Kidney epithelial cell (primary cell): Measurements from ENCODE around the gene ELSPBP1. TPM values are rescaled to one million over a fixed set of nuclear protein-coding genes. Genes with fewer than 3 reads are reported as not detected.

ENCODE experiments used
- DNase-seq: peaks from one replicate; pipeline ENCODE4 v3.0.0-alpha.2; 2010; ENCODE audit warnings: low read depth
- H3K27me3 ChIP-seq: 2 replicates; pipeline ENCODE4 v1.6.0; 2011; ENCODE audit warnings: low read length; ENCODE audit not compliant: control insufficient read depth, insufficient read depth
- H3K36me3 ChIP-seq: 2 replicates; pipeline ENCODE4 v1.5.1; 2011; ENCODE audit warnings: low read length; ENCODE audit not compliant: control insufficient read depth, insufficient read depth
- H3K4me3 ChIP-seq: 2 replicates; pipeline ENCODE4 v1.5.1; 2011; ENCODE audit warnings: low read depth, mild to moderate bottlenecking, control low read depth, low read length
- total RNA-seq: library from RNA; depleted of rRNA; stranded (reverse); fragments of >200 nt; gene quantifications from 2 replicates; pipeline ENCODE4 v1.2.3, GENCODE V29; 2015
- TF ChIP-seq, protein P1 (sequence below): IDR thresholded peaks from 2 replicates; pipeline ENCODE4 v1.5.1; 2011; ENCODE audit warnings: mild to moderate bottlenecking, moderate library complexity, low read length, control low read depth, inconsistent platforms; ENCODE audit not compliant: insufficient read depth, poor library complexity, severe bottlenecking

Gene ELSPBP1
- total RNA-seq, 1 donor from 2014 or later, result not detected

DNA sequence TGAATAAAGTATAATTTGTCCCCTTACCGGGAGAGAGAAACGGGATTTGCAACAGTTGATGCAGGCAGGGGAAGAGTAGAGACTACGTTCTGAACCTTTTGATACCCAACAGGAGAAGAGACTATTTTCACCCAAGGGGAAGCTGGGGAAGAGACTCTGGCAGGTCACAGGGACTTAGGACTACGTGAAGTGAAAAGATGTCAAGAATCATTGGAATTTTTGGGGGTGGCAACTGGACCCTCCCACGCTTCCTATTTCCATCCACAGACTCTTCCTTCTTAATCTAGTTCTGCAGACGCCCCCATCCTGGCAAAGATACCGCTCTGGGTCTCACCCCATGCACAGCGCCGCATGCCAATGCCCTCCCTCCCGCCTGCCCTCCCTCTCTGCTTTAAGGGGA, 35.6 kb downstream of the ELSPBP1 start:
- H3K27me3 ChIP-seq, result no peaks in the 10 kb centered on the region
- no peak overlapping the region for H3K4me3 ChIP-seq
- DNase-seq, result no peak
- TF ChIP-seq, protein P1, sequence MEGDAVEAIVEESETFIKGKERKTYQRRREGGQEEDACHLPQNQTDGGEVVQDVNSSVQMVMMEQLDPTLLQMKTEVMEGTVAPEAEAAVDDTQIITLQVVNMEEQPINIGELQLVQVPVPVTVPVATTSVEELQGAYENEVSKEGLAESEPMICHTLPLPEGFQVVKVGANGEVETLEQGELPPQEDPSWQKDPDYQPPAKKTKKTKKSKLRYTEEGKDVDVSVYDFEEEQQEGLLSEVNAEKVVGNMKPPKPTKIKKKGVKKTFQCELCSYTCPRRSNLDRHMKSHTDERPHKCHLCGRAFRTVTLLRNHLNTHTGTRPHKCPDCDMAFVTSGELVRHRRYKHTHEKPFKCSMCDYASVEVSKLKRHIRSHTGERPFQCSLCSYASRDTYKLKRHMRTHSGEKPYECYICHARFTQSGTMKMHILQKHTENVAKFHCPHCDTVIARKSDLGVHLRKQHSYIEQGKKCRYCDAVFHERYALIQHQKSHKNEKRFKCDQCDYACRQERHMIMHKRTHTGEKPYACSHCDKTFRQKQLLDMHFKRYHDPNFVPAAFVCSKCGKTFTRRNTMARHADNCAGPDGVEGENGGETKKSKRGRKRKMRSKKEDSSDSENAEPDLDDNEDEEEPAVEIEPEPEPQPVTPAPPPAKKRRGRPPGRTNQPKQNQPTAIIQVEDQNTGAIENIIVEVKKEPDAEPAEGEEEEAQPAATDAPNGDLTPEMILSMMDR, result no peak
- H3K36me3 ChIP-seq, result no peaks in the 10 kb centered on the region

DNA sequence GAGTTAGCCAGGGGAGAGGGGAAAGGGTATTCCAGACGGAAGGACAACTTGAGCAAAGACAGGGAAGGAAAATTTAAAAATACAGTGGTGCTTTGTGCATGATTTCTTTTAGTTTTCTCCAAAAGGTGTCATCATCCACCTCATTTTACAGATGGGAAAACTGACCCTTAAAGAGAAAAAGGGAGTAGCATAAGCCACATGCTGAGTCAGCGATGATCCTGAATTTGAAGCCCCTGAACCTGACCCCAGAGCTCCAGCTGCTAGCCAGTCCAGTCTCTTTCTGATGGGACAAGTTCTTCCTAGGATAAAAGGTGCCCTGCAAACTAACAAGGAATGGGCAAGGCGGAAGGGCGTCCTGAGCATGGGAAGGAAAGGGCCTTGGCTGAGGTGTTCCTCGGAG, 39.2 kb downstream of the ELSPBP1 start:
- Histone ChIP-seq H3K27me3 (no peaks in the 10 kb centered on the region), H3K36me3 (no peaks in the 10 kb centered on the region), H3K4me3 (no peak overlapping the region)
- TF ChIP-seq, protein P1, result no peak
- no peak for DNase-seq

DNA sequence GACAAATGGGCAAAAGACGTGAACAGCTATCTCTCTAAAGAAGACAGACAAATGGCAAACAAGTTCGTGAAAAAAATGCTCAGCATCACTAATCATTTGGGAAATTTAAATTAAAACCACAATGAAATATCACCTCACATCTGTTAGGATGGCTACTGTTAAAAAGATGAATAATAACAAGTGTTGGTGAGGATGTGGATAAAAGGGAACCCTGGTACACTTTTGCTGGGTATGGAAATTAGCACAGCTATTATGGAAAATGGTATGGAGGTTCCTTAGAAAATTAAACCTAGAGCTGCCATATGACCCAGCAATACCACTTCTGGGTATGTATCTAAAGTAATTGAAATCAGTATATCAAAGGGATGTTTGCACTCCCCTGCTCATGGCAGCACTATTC, 42.3 kb downstream of the ELSPBP1 start:
- H3K36me3 ChIP-seq, result no peaks in the 10 kb centered on the region
- no peaks in the 10 kb centered on the region for H3K27me3 ChIP-seq
- DNase-seq, result no peak
- H3K4me3 ChIP-seq, result no peak overlapping the region
- TF ChIP-seq, protein P1, result no peak

DNA sequence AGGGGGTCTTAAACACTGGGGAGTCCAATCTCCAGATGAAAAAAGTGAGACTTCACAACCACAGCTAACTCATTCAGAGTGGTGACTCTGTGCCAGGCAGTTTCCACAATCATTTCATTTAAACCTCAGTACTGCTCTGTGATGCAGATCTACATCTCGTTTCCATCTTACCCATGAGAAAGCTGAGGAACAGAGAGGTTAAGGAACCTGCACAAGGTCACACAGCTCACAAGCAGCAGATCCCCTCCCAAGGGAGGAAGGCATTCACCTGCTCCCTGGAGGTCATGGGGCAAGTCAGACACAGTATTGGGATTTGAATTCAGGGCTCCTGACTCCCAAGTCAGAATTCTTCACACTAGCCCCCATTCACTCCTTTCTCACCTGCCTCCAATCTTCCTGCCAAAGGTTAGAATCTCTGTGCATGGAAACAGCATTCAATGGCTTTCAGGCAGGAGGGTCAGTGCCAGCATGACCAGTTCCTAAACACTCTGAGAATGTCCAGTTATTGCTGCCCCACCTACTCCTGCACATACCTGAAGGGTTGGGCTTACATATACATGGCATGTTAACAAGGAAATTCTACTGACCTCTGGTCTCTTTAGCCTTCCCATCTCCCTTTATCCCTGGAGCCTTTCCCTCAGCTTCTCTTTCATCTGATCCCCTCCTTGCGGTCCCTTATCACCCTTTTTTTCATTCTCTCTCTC, 47.6 kb downstream of the ELSPBP1 start:
- Histone ChIP-seq H3K36me3 (no peaks in the 10 kb centered on the region), H3K27me3 (no peaks in the 10 kb centered on the region), H3K4me3 (no peak overlapping the region)
- no peak for DNase-seq
- TF ChIP-seq, protein P1, result no peak

DNA sequence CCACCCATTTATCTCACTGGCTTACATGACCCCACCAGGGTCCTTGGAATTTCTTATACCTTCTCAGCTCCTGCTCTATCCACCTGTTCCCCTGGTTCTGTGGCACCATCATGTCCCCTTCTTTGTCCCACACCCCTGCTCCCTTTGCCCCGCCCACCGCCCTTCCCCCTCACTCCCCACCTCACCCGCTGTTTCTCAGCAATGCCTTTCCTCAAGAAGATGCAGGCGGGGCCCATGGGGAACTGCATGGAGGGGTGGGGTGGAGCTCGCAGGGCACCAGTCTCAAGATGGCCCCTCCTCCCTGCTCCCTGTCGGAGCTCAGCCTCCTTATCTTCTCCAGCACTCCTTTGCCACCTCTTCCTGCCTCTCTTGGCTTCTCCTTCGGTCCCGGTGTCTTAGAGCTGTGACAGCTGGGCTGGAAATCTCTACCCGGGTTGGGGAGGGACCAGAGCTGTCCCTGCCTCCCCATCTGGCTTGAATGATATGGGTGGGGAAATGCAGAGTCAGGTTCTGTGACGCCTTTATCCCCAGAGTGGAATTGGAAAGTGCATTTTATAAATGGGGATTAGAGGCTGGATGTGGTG, 49.3 kb downstream of the ELSPBP1 start, which contains the start of gene CABP5:
Gene CABP5 (minus strand): TSS at position 405 of the 584 bp plus-strand sequence. CDS start 157 bp downstream, at position 248.
- no peaks in the 10 kb centered on the region for H3K36me3 ChIP-seq
- TF ChIP-seq, protein P1, result no peak
- H3K27me3 ChIP-seq, result no peaks in the 10 kb centered on the region
- DNase-seq, result no peak
- no peak within 1 kb of the TSS for H3K4me3 ChIP-seq
